Neural progenitor cell (in vitro differentiated cells): ENCODE data around the gene WDR20.

Experiments used
- EZH2 ChIP-seq: fragments of 200-600 bp; sonication (generic); IDR thresholded peaks from 2 replicates; pipeline ENCODE4 v1.6.1; 2017; ENCODE audit warnings: antibody characterized with exemption, mild to moderate bottlenecking, moderate library complexity
- TF ChIP-seq, protein P1 (sequence below): fragments of 200-600 bp; sonication (generic); IDR thresholded peaks from 2 replicates; pipeline ENCODE4 v1.5.1; 2017; ENCODE audit warnings: antibody characterized with exemption, mild to moderate bottlenecking

DNA sequence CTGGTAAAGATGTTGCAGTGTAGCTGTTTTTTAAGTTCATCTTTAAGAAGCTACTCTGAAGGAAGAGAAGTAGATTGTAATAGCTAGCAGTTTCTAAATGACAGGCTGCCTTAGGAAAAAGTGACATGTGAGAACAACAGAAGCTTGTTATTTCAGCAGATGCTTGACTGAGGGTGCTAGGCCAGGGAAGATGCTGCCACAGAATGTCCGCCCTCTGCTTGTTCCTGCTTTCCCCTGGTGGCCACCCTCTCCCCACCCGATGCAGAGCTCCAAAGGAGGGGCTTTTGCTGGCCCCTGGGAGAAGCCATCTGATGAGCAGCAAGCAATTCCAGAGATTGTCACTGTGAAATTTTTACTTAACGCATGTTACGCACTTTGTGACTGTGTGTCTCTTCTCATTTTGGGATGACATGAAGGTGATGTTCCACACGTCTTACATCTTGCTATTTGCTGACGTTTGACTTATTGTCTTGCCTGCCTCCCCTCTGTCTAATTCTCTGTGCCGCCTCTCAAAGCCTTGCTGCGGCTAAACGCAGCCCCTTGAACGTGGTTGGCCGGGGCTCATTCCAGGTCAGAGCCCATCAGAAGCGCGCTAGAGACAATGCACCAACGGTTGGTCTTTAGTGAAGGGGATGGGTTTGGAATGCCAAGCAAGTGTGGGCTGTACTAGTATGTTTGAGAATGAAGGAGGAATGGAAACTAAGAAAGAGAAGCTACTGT lies 44.8 kb downstream of the WDR20 start:
- TF ChIP-seq, protein P1, sequence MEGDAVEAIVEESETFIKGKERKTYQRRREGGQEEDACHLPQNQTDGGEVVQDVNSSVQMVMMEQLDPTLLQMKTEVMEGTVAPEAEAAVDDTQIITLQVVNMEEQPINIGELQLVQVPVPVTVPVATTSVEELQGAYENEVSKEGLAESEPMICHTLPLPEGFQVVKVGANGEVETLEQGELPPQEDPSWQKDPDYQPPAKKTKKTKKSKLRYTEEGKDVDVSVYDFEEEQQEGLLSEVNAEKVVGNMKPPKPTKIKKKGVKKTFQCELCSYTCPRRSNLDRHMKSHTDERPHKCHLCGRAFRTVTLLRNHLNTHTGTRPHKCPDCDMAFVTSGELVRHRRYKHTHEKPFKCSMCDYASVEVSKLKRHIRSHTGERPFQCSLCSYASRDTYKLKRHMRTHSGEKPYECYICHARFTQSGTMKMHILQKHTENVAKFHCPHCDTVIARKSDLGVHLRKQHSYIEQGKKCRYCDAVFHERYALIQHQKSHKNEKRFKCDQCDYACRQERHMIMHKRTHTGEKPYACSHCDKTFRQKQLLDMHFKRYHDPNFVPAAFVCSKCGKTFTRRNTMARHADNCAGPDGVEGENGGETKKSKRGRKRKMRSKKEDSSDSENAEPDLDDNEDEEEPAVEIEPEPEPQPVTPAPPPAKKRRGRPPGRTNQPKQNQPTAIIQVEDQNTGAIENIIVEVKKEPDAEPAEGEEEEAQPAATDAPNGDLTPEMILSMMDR = no peak
- no peak for TF ChIP-seq EZH2
